ENCODE data around the gene SASH1. TPM values are rescaled to one million over a fixed set of nuclear protein-coding genes. Genes with fewer than 3 reads are reported as not detected.
A peak's percentile ranks its signal among the peaks of the same experiment; 100 is the strongest.

Gene SASH1
- total and polyA plus RNA-seq, 2 donors (not counting 3 experiments of a cell fraction or from before 2014, with no cell fraction given) = 18.5 to 103 TPM

- POLR2A ChIA-PET = no interaction called here
Measured at GRCh38 chr6:148425443-148425842, 82.8 kb downstream of the SASH1 start.

More at GRCh38 chr6:148425443-148425842, 82.8 kb downstream of the SASH1 start:
- Histone ChIP-seq H3K4me2 (ENCODE audit: insufficient read depth, low read length) (no peak overlapping the region), H3K27ac (ENCODE audit: insufficient read depth, low read depth, low read length) (peak overlapping the region; percentile 87), H3K4me1 (ENCODE audit: control insufficient read depth, extremely low read depth, insufficient read depth, low read length) (peaks cover 52% of the 10 kb centered on the region), H4K20me1 (replicated peaks; ENCODE audit: control insufficient read depth, extremely low read depth, insufficient read depth, low read length) (no peaks in the 10 kb centered on the region), H3K79me2 (ENCODE audit: control insufficient read depth, insufficient read depth, low read length) (peaks cover 72% of the 10 kb centered on the region), H3K9me3 (replicated peaks; ENCODE audit: control insufficient read depth, insufficient read depth, low read length) (no peaks in the 10 kb centered on the region), H3K4me3 (replicated peaks in 1 of 3; ENCODE audit: insufficient read depth in 1 of 3, low read depth in 1 of 3, low read length in 3 of 3) (no peak overlapping the region), H3K9me1 (replicated peaks; ENCODE audit: control insufficient read depth, extremely low read depth, insufficient read depth, low read length) (no peaks in the 10 kb centered on the region), H3K27me3 (ENCODE audit: control insufficient read depth in 2 of 2, insufficient read depth in 2 of 2, low read length in 2 of 2) (no peaks in the 10 kb centered on the region), H3K36me3 (ENCODE audit: control insufficient read depth in 2 of 2, extremely low read depth in 1 of 2, insufficient read depth in 2 of 2, low read length in 2 of 2) (no peaks in the 10 kb centered on the region), H3K9ac (replicated peaks; ENCODE audit: extremely low read depth, insufficient read depth, low read length) (no peak overlapping the region), H2AFZ (ENCODE audit: low read depth, low read length) (no peak overlapping the region)
- DNase-seq (ENCODE audit: low read depth, low spot score) (no peak), FAIRE-seq (no peak)
- dilution Hi-C loops (cut with MboI; ENCODE audit: extremely low pct_ligation_motif_present, low sequenced_read_pairs) (no loop called here), intact Hi-C loops (cut with micrococcal nuclease) (no loop called here)
- CTCF ChIA-PET = interaction anchor here (0.6 to 1.4 kb wide), 4 partner anchors 11 to 50 kb away, joined by 3 to 4 read pairs (median 3); no protein-coding TSS in a partner anchor
- BruUV-seq (replicated peaks) = no TSS peak
- TF ChIP-seq JUN (IDR thresholded peaks at IDR 0.05; ENCODE audit: borderline replicate concordance, insufficient read depth, insufficient read length, low read depth) = no peak
- no peak for TF ChIP-seq MAX (IDR thresholded peaks at IDR 0.05; ENCODE audit: insufficient read depth, insufficient read length)
- no peak for TF ChIP-seq EZH2 (IDR thresholded peaks at IDR 0.05; ENCODE audit: borderline replicate concordance, low read depth, low read length, severe bottlenecking)
- TF ChIP-seq FOS (IDR thresholded peaks at IDR 0.05; ENCODE audit: borderline replicate concordance, insufficient read depth, low read length) = no peak
- TF ChIP-seq MYC (IDR thresholded peaks at IDR 0.05; ENCODE audit: low read depth, low read length) = no peak
- no peak for TF ChIP-seq CTCF (IDR thresholded peaks at IDR 0.05; ENCODE audit: extremely low read depth in 1 of 2, insufficient read depth in 1 of 2, low read depth in 1 of 2, low read length in 2 of 2)
- no peak for TF ChIP-seq GATA2 (IDR thresholded peaks at IDR 0.05; ENCODE audit: insufficient read depth, insufficient read length, low read depth, low read length)
- TF ChIP-seq POLR2AphosphoS5 (IDR thresholded peaks at IDR 0.05; ENCODE audit: insufficient read depth, low read depth, low read length) = no peak
- no peak for TF ChIP-seq POLR2A (IDR thresholded peaks at IDR 0.05; ENCODE audit: low read depth, low read length)

Measured in endothelial cell of umbilical vein (primary cell).